ENCODE data around the gene SLC35A1.

SLC35A1 gene

GRCh38 chr6:87522686-87523085 lies 49.9 kb downstream of the SLC35A1 start:
- no peak overlapping the region for H2AFZ ChIP-seq (ENCODE audit: low read depth, low read length, severe bottlenecking)
- H3F3A ChIP-seq (ENCODE audit: insufficient read depth) = no peaks in the 10 kb centered on the region
- no peaks in the 10 kb centered on the region for H4K20me1 ChIP-seq (ENCODE audit: low read depth, low read length)
- no peak for TF ChIP-seq CTCF (IDR thresholded peaks at IDR 0.05; ENCODE audit: insufficient read depth, low read length, poor library complexity, severe bottlenecking)
- TF ChIP-seq EZH2phosphoT487 (conservative IDR thresholded peaks at IDR 0.05; ENCODE audit: low read length) = no peak
- no peak overlapping the region for H3K4me3 ChIP-seq (ENCODE audit: insufficient read depth, low read length, poor library complexity, severe bottlenecking)
- no peaks in the 10 kb centered on the region for H3K9me3 ChIP-seq (ENCODE audit: insufficient read depth, low read length)
- no peak overlapping the region for H3K27ac ChIP-seq (ENCODE audit: low read depth, low read length)
- no peaks in the 10 kb centered on the region for H3K27me3 ChIP-seq (ENCODE audit: low read length)
- H3K79me2 ChIP-seq (ENCODE audit: insufficient read depth, low read length) = no peaks in the 10 kb centered on the region
- H3K4me2 ChIP-seq (ENCODE audit: low read depth, low read length, poor library complexity, severe bottlenecking) = no peak overlapping the region
- H3K36me3 ChIP-seq (ENCODE audit: low read length) = peaks cover 9% of the 10 kb centered on the region; the same call in 1 of the 2 replicates
- no peaks in the 10 kb centered on the region for H3K9me2 ChIP-seq (replicated peaks; ENCODE audit: insufficient read depth, low read length)
- H3K9ac ChIP-seq (ENCODE audit: low read length) = no peak overlapping the region

- H3K27ac ChIP-seq (ENCODE audit: low read depth, low read length) = no peak overlapping the region
- peaks cover 10% of the 10 kb centered on the region for H3K36me3 ChIP-seq (ENCODE audit: low read length)
- H3K4me3 ChIP-seq (ENCODE audit: insufficient read depth, low read length, poor library complexity, severe bottlenecking) = no peak overlapping the region
- H4K20me1 ChIP-seq (ENCODE audit: low read depth, low read length) = no peaks in the 10 kb centered on the region
- no peaks in the 10 kb centered on the region for H3F3A ChIP-seq (ENCODE audit: insufficient read depth)
- no peak overlapping the region for H3K4me2 ChIP-seq (ENCODE audit: low read depth, low read length, poor library complexity, severe bottlenecking)
- H3K9me3 ChIP-seq (ENCODE audit: insufficient read depth, low read length) = no peaks in the 10 kb centered on the region
- H3K9me2 ChIP-seq (replicated peaks; ENCODE audit: insufficient read depth, low read length) = no peaks in the 10 kb centered on the region
- H3K79me2 ChIP-seq (ENCODE audit: insufficient read depth, low read length) = no peaks in the 10 kb centered on the region
- no peak overlapping the region for H3K9ac ChIP-seq (ENCODE audit: low read length)
- TF ChIP-seq EZH2phosphoT487 (conservative IDR thresholded peaks at IDR 0.05; ENCODE audit: low read length) = no peak
- TF ChIP-seq CTCF (IDR thresholded peaks at IDR 0.05; ENCODE audit: insufficient read depth, low read length, poor library complexity, severe bottlenecking) = no peak
- no peak overlapping the region for H2AFZ ChIP-seq (ENCODE audit: low read depth, low read length, severe bottlenecking)
- no peaks in the 10 kb centered on the region for H3K27me3 ChIP-seq (ENCODE audit: low read length)
Observed at GRCh38 chr6:87529221-87529620, 56.4 kb downstream of the SLC35A1 start.

GRCh38 chr6:87534377-87535047 lies 61.7 kb downstream of the SLC35A1 start:
- Histone ChIP-seq H2AFZ (ENCODE audit: low read depth, low read length, severe bottlenecking) (no peak overlapping the region), H3K27me3 (ENCODE audit: low read length) (no peaks in the 10 kb centered on the region), H4K20me1 (ENCODE audit: low read depth, low read length) (no peaks in the 10 kb centered on the region), H3K36me3 (ENCODE audit: low read length) (peaks cover 4% of the 10 kb centered on the region), H3K4me2 (ENCODE audit: low read depth, low read length, poor library complexity, severe bottlenecking) (no peak overlapping the region), H3F3A (ENCODE audit: insufficient read depth) (0 out of 2 replicates have a peak, but pooled peaks cover 2% of the 10 kb centered on the region), H3K27ac (ENCODE audit: low read depth, low read length) (no peak overlapping the region), H3K9ac (ENCODE audit: low read length) (no peak overlapping the region), H3K4me3 (ENCODE audit: insufficient read depth, low read length, poor library complexity, severe bottlenecking) (no peak overlapping the region), H3K79me2 (ENCODE audit: insufficient read depth, low read length) (no peaks in the 10 kb centered on the region), H3K9me2 (replicated peaks; ENCODE audit: insufficient read depth, low read length) (no peaks in the 10 kb centered on the region), H3K9me3 (ENCODE audit: insufficient read depth, low read length) (peaks cover 4% of the 10 kb centered on the region; the same call in 1 of the 2 replicates)
- TF ChIP-seq CTCF (IDR thresholded peaks at IDR 0.05; ENCODE audit: insufficient read depth, low read length, poor library complexity, severe bottlenecking) = no peak
- TF ChIP-seq EZH2phosphoT487 (conservative IDR thresholded peaks at IDR 0.05; ENCODE audit: low read length) = no peak
